HepG2 (cell line): ENCODE measurements around the gene DAB2. TPM values are rescaled to one million over a fixed set of nuclear protein-coding genes. Genes with fewer than 3 reads are reported as not detected.

Experiments used
- ATAC-seq: fragments of 200-7000 bp; cut with Tn5 transposase; 3 replicates; pipeline ENCODE4 v1.9.1; 2020; ENCODE audit warnings: mild to moderate bottlenecking, moderate library complexity
- BruUV-seq: library from RNA; stranded (reverse); fragments of 400-500 nt; replicated peaks from 2 replicates; lab custom pipeline; 2021; lab: Mats Ljungman, UMichigan
- CTCF ChIA-PET: fragments of 300-600 bp; formaldehyde crosslinking; extraction: SDS; loops from one replicate; lab custom pipeline; 2021; ENCODE audit warnings: low total read pairs, inconsistent platforms, low intra/inter-chr PET ratio; lab: Yijun Ruan, JAX
- POLR2A ChIA-PET: fragments of 350-600 bp; sonication (Branson Sonifier 250); formaldehyde crosslinking; loops from one replicate; lab custom pipeline; 2020; ENCODE audit warnings: antibody characterized with exemption, inconsistent platforms; lab: Yijun Ruan, JAX
- DNase-seq: peaks from one replicate; pipeline ENCODE4 v3.0.0-alpha.2; 2015; ENCODE audit warnings: low spot score
- FAIRE-seq: peaks from 3 replicates; lab custom pipeline; 2011; peaks lifted over from hg19 to GRCh38; lab: Jason Lieb, UNC
- H2AFZ ChIP-seq: one replicate; pipeline ENCODE4 v1.6.1; 2011; ENCODE audit warnings: low read length, inconsistent platforms
- H3K27ac ChIP-seq: fragments of 300-600 bp; 3 replicates; pipeline ENCODE4 v1.8.0; 2011; ENCODE audit warnings: mixed run types, mild to moderate bottlenecking, mixed read lengths, low read length, inconsistent platforms; ENCODE audit not compliant: insufficient read depth; ENCODE audit errors: extremely low read length
- H3K27me3 ChIP-seq, 2 experiments: fragments of 200-600 bp in 1 of 2; 2 replicates in 1 of 2; 3 replicates in 1 of 2; pipeline versions ENCODE4 v1.6.0 to v1.8.0; 2011; ENCODE audit warnings: low read length in 2 of 2, mild to moderate bottlenecking in 2 of 2, moderate library complexity in 2 of 2, inconsistent platforms in 1 of 2; ENCODE audit not compliant: insufficient read depth in 2 of 2, control insufficient read depth in 1 of 2
- H3K36me3 ChIP-seq, 2 experiments: fragments of 200-600 bp in 1 of 2; replicated peaks in 1 of 2; 2 replicates in 1 of 2; 3 replicates in 1 of 2; pipeline versions ENCODE4 v1.5.1 to v1.8.0; 2011; ENCODE audit warnings: low read length in 2 of 2, inconsistent platforms in 1 of 2; ENCODE audit not compliant: insufficient read depth in 2 of 2, control insufficient read depth in 1 of 2
- H3K4me1 ChIP-seq: 2 replicates; pipeline ENCODE4 v1.5.1; 2012; ENCODE audit warnings: low read length, inconsistent platforms; ENCODE audit not compliant: insufficient read depth
- H3K4me2 ChIP-seq: 2 replicates; pipeline ENCODE4 v1.6.0; 2011; ENCODE audit warnings: low read depth, low read length, inconsistent platforms
- H3K4me3 ChIP-seq, 3 experiments: fragments of 200-600 bp in 1 of 3; sonication (generic), shearing (Covaris generic) in 1 of 3; replicated peaks in 1 of 3; 2 replicates each; pipeline ENCODE4 v1.5.1; 2011 to 2016; ENCODE audit warnings: low read length in 3 of 3, inconsistent platforms in 2 of 3, low read depth in 2 of 3, mild to moderate bottlenecking in 2 of 3, control low read depth in 1 of 3, mixed read lengths in 1 of 3; ENCODE audit not compliant: insufficient read depth in 1 of 3
- H3K79me2 ChIP-seq: one replicate; pipeline ENCODE4 v1.6.1; 2011; ENCODE audit warnings: low read length, inconsistent platforms; ENCODE audit not compliant: insufficient read depth
- H3K9ac ChIP-seq: 2 replicates; pipeline ENCODE4 v1.6.0; 2011; ENCODE audit warnings: mild to moderate bottlenecking, low read depth, low read length, inconsistent platforms; ENCODE audit not compliant: insufficient read depth
- H3K9me3 ChIP-seq: 2 replicates; pipeline ENCODE4 v1.5.1; 2012; ENCODE audit warnings: mild to moderate bottlenecking, low read length
- H4K20me1 ChIP-seq: 2 replicates; pipeline ENCODE4 v1.6.0; 2011; ENCODE audit warnings: inconsistent platforms, mild to moderate bottlenecking, low read length, moderate library complexity; ENCODE audit not compliant: insufficient read depth
- ADNP ChIP-seq: sonication (generic); formaldehyde crosslinking; IDR thresholded peaks from 2 replicates; pipeline ENCODE4 v1.4.0; 2020; ENCODE audit warnings: missing genetic modification reagents
- FOXK1 ChIP-seq: sonication (generic); formaldehyde crosslinking; IDR thresholded peaks from 2 replicates; pipeline ENCODE4 v1.4.0; 2020; ENCODE audit warnings: low read depth, missing genetic modification reagents, borderline replicate concordance
- FOXP1 ChIP-seq, 2 experiments: fragments of 450-650 bp in 1 of 2; IDR thresholded peaks; 2 replicates each; pipeline ENCODE4 v1.6.1; 2017 to 2018; ENCODE audit warnings: antibody characterized with exemption in 1 of 2
- GPN1 ChIP-seq: sonication (generic); formaldehyde crosslinking; IDR thresholded peaks from 2 replicates; pipeline ENCODE4 v1.5.1; 2020; ENCODE audit warnings: missing genetic modification reagents, borderline replicate concordance
- KDM5B ChIP-seq: sonication (generic); formaldehyde crosslinking; IDR thresholded peaks from 2 replicates; pipeline ENCODE4 v1.4.0; 2020; ENCODE audit warnings: missing genetic modification reagents, mild to moderate bottlenecking, borderline replicate concordance
- KMT2A ChIP-seq: sonication (generic); formaldehyde crosslinking; IDR thresholded peaks from 2 replicates; pipeline ENCODE4 v1.4.0; 2020; ENCODE audit warnings: missing genetic modification reagents
- MEIS2 ChIP-seq: sonication (generic); formaldehyde crosslinking; IDR thresholded peaks from 2 replicates; pipeline ENCODE4 v1.9.0; 2021; ENCODE audit warnings: mild to moderate bottlenecking, missing genetic modification reagents
- PCBP1 ChIP-seq: fragments of 200-400 bp; formaldehyde crosslinking; IDR thresholded peaks from 2 replicates; pipeline ENCODE4 v1.6.1; 2017; ENCODE audit warnings: mild to moderate bottlenecking, low read depth, low read length, borderline replicate concordance
- PHF5A ChIP-seq: IDR thresholded peaks from one replicate; pipeline ENCODE4 v1.6.1; 2018; ENCODE audit warnings: low read depth, missing genetic modification reagents; ENCODE audit not compliant: unreplicated experiment
- POLR2AphosphoS2 ChIP-seq: IDR thresholded peaks from 2 replicates; pipeline ENCODE4 v1.6.1; 2011; ENCODE audit warnings: low read depth, low read length, improper control_type of control experiment
- REL ChIP-seq: sonication (generic); formaldehyde crosslinking; conservative IDR thresholded peaks from 2 replicates; pipeline ENCODE4 v1.8.0; 2022; ENCODE audit warnings: mild to moderate bottlenecking, missing genetic modification reagents, moderate library complexity
- SETDB1 ChIP-seq: sonication (generic); formaldehyde crosslinking; IDR thresholded peaks from 2 replicates; pipeline ENCODE4 v1.5.1; 2020; ENCODE audit warnings: missing genetic modification reagents, mild to moderate bottlenecking, borderline replicate concordance
- ZNF143 ChIP-seq: sonication (generic); formaldehyde crosslinking; IDR thresholded peaks from 2 replicates; pipeline ENCODE4 v1.4.0; 2020; ENCODE audit warnings: missing genetic modification reagents
- ZNF510 ChIP-seq: sonication (generic); formaldehyde crosslinking; IDR thresholded peaks from 2 replicates; pipeline ENCODE4 v1.4.0; 2020; ENCODE audit warnings: low read depth, mild to moderate bottlenecking, missing genetic modification reagents
- ZNF83 ChIP-seq: sonication (generic); formaldehyde crosslinking; IDR thresholded peaks from 2 replicates; pipeline ENCODE4 v1.4.0; 2020; ENCODE audit warnings: missing genetic modification reagents, mild to moderate bottlenecking, borderline replicate concordance
- ZSCAN12 ChIP-seq: sonication (generic); formaldehyde crosslinking; IDR thresholded peaks from 2 replicates; pipeline ENCODE4 v1.9.0; 2021; ENCODE audit warnings: mild to moderate bottlenecking, missing genetic modification reagents
- ZSCAN22 ChIP-seq: sonication (generic); formaldehyde crosslinking; IDR thresholded peaks from 2 replicates; pipeline ENCODE4 v1.4.0; 2020; ENCODE audit warnings: mild to moderate bottlenecking, missing genetic modification reagents
- ZSCAN5A ChIP-seq: sonication (generic); formaldehyde crosslinking; IDR thresholded peaks from 2 replicates; pipeline ENCODE4 v1.8.0; 2022; ENCODE audit warnings: mild to moderate bottlenecking, missing genetic modification reagents, borderline replicate concordance
- WGBS: methylation state at CpG from one replicate; pipeline ENCODE4 v1.1.6; 2017; ENCODE audit warnings: low lambda C conversion rate; 5-methylcytosine and 5-hydroxymethylcytosine counted together
- in situ Hi-C: cut with HindIII; loops from 2 replicates; pipeline ENCODE4 v1.10.0; 2017; ENCODE audit warnings: low pct_unique_long_range_greater_than_20kb; ENCODE audit not compliant: extremely low pct_ligation_motif_present
- intact Hi-C: fragments of 100-400 bp; cut with micrococcal nuclease; formaldehyde crosslinking; loops from one replicate; pipeline ENCODE4 v1.10.0; 2022; ENCODE audit not compliant: unreplicated experiment
- polyA plus RNA-seq, 8 experiments: library from polyadenylated mRNA; depleted of rRNA in 3 of 8; stranded (reverse) in 7 of 8; unstranded in 1 of 8; fragments of >200 nt; fragmentation: Illumina TruSeq in 4 of 8; extraction: Trizol in 4 of 8; gene quantifications; 2 replicates each; pipeline versions ENCODE4 v1.2.1 to v1.2.3, GENCODE V29; 2011 to 2016; ENCODE audit warnings: low read depth in 4 of 8, missing spikeins in 1 of 8, mixed read lengths in 1 of 8; ENCODE audit not compliant: insufficient read depth in 1 of 8
- total RNA-seq, 5 experiments: library from RNA; depleted of rRNA; stranded (reverse); fragments of >200 nt; fragmentation: Illumina TruSeq; extraction: Trizol; gene quantifications; 2 replicates each; pipeline ENCODE4 v1.2.3, GENCODE V29; 2016; ENCODE audit warnings: low read depth in 1 of 5
- TF ChIP-seq, protein P1 (sequence below): sonication (generic); formaldehyde crosslinking; IDR thresholded peaks from 2 replicates; pipeline ENCODE4; 2020; ENCODE audit warnings: missing genetic modification reagents, mild to moderate bottlenecking, borderline replicate concordance

Gene DAB2
- total and polyA plus RNA-seq, 2 of the 13 experiments (the other 11 are each of a cell fraction or from before 2014, with no cell fraction given) = 6.4 to 6.5 TPM

- in situ Hi-C loops = no loop called here
- ATAC-seq = no peak; the same call in 2 of the 3 replicates
- intact Hi-C loops = no loop called here
Observed at GRCh38 chr5:39396843-39397242, 27.9 kb downstream of the DAB2 start.

GRCh38 chr5:39395521-39395920 lies 29.3 kb downstream of the DAB2 start:
- Histone ChIP-seq H2AFZ (no peak overlapping the region), H4K20me1 (no peaks in the 10 kb centered on the region), H3K4me3 (no peak overlapping the region), H3K79me2 (no peaks in the 10 kb centered on the region), H3K9ac (no peak overlapping the region), H3K36me3 (peaks cover 4 to 11% of the 10 kb centered on the region in 2 experiments; a peak in 2 of 5 replicates), H3K4me1 (peaks cover 29% of the 10 kb centered on the region), H3K27me3 (no peaks in the 10 kb centered on the region; a peak in 1 of 5 replicates), H3K27ac (no peak overlapping the region), H3K9me3 (no peaks in the 10 kb centered on the region), H3K4me2 (no peak overlapping the region)
- in situ Hi-C loops = no loop called here
- ATAC-seq = no peak
- no peak for DNase-seq
- ChIA-PET POLR2A (no interaction called here), CTCF (no interaction called here)
- no peak for FAIRE-seq
- intact Hi-C loops = no loop called here
- no TSS peak for BruUV-seq
- TF ChIP-seq ZSCAN5A (CRISPR knock-in tag) = no peak
- TF ChIP-seq KDM5B (CRISPR knock-in tag) = no peak
- no peak for TF ChIP-seq ZNF83 (CRISPR knock-in tag)
- TF ChIP-seq, protein P1, sequence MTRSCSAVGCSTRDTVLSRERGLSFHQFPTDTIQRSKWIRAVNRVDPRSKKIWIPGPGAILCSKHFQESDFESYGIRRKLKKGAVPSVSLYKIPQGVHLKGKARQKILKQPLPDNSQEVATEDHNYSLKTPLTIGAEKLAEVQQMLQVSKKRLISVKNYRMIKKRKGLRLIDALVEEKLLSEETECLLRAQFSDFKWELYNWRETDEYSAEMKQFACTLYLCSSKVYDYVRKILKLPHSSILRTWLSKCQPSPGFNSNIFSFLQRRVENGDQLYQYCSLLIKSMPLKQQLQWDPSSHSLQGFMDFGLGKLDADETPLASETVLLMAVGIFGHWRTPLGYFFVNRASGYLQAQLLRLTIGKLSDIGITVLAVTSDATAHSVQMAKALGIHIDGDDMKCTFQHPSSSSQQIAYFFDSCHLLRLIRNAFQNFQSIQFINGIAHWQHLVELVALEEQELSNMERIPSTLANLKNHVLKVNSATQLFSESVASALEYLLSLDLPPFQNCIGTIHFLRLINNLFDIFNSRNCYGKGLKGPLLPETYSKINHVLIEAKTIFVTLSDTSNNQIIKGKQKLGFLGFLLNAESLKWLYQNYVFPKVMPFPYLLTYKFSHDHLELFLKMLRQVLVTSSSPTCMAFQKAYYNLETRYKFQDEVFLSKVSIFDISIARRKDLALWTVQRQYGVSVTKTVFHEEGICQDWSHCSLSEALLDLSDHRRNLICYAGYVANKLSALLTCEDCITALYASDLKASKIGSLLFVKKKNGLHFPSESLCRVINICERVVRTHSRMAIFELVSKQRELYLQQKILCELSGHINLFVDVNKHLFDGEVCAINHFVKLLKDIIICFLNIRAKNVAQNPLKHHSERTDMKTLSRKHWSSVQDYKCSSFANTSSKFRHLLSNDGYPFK (CRISPR knock-in tag) = no peak
- no peak for TF ChIP-seq GPN1 (CRISPR knock-in tag)
- no peak for TF ChIP-seq POLR2AphosphoS2
- no peak for TF ChIP-seq PHF5A

More at GRCh38 chr5:39396843-39397242, 27.9 kb downstream of the DAB2 start:
- Histone ChIP-seq H4K20me1 (no peaks in the 10 kb centered on the region), H3K4me3 (no peak overlapping the region), H3K36me3 (peaks cover 0 to 1% of the 10 kb centered on the region in 2 experiments; a peak in 1 of 5 replicates), H3K4me1 (peaks cover 41% of the 10 kb centered on the region), H3K9ac (no peak overlapping the region), H3K79me2 (no peaks in the 10 kb centered on the region), H3K27ac (no peak overlapping the region)
- WGBS = 88% methylated on average over 3 of the region's 3 CpGs
- POLR2A ChIA-PET = no interaction called here
- TF ChIP-seq FOXK1 (CRISPR knock-in tag) (no peak), ADNP (no peak), REL (no peak), FOXP1 (IDR thresholded peaks at IDR 0.05) (no peak), FOXP1 (CRISPR knock-in tag; IDR thresholded peaks at IDR 0.05) (no peak), KMT2A (CRISPR knock-in tag) (no peak), MEIS2 (CRISPR knock-in tag) (no peak), ZNF510 (CRISPR knock-in tag) (no peak), ZNF143 (no peak), SETDB1 (CRISPR knock-in tag) (no peak), ZSCAN22 (CRISPR knock-in tag) (no peak), POLR2AphosphoS2 (no peak), PCBP1 (no peak), ZSCAN12 (CRISPR knock-in tag) (no peak)
- TF ChIP-seq, all 625 proteins: peak for 0
- H3K9me3 ChIP-seq = no peaks in the 10 kb centered on the region
- no peak for FAIRE-seq
- CTCF ChIA-PET = no interaction called here
- no peaks in the 10 kb centered on the region; a peak in 1 of 5 replicates for H3K27me3 ChIP-seq
- no peak overlapping the region for H3K4me2 ChIP-seq
- H2AFZ ChIP-seq = no peak overlapping the region
- no peak for DNase-seq
- BruUV-seq = no TSS peak
